Neural cell (in vitro differentiated cells): Measurements from ENCODE around the gene MRGPRD. TPM values are rescaled to one million over a fixed set of nuclear protein-coding genes. Genes with fewer than 3 reads are reported as not detected.

ENCODE experiments used
- H2AFZ ChIP-seq: fragments of 200-600, 300-800 bp; sonication (generic), shearing (Covaris generic); 2 replicates; pipeline ENCODE4 v1.6.0; 2014; ENCODE audit warnings: low read depth, mild to moderate bottlenecking, antibody characterized with exemption, low read length, moderate library complexity
- H3F3A ChIP-seq: fragments of 200-600 bp; shearing (Covaris generic); 2 replicates; pipeline ENCODE4 v1.6.1; 2016; ENCODE audit warnings: mild to moderate bottlenecking, moderate library complexity, mixed read lengths, antibody characterized with exemption, low read length; ENCODE audit not compliant: insufficient read depth, poor library complexity, severe bottlenecking
- H3K27ac ChIP-seq: fragments of 200-600, 300-800 bp; sonication (generic), shearing (Covaris generic); 2 replicates; pipeline ENCODE4 v1.5.1; 2014; ENCODE audit warnings: mild to moderate bottlenecking, low read length, moderate library complexity
- H3K27me3 ChIP-seq: fragments of 300-800, 200-600 bp; sonication (generic), shearing (Covaris generic); 2 replicates; pipeline ENCODE4 v1.6.0; 2014; ENCODE audit warnings: mild to moderate bottlenecking, low read depth, low read length, moderate library complexity; ENCODE audit not compliant: insufficient read depth
- H3K36me3 ChIP-seq: fragments of 300-800, 200-600 bp; sonication (generic), shearing (Covaris generic); 2 replicates; pipeline ENCODE4 v1.5.1; 2014; ENCODE audit warnings: mild to moderate bottlenecking, antibody characterized with exemption, low read length, moderate library complexity; ENCODE audit not compliant: insufficient read depth
- H3K4me2 ChIP-seq: fragments of 300-800, 200-600 bp; sonication (generic), shearing (Covaris generic); 2 replicates; pipeline ENCODE4 v1.6.0; 2014; ENCODE audit warnings: mild to moderate bottlenecking, low read length
- H3K4me3 ChIP-seq: fragments of 300-800, 200-600 bp; sonication (generic), shearing (Covaris generic); 2 replicates; pipeline ENCODE4 v1.5.1; 2014; ENCODE audit warnings: mild to moderate bottlenecking, low read length, moderate library complexity
- H3K79me2 ChIP-seq: fragments of 200-600 bp; shearing (Covaris generic); replicated peaks from 2 replicates; pipeline ENCODE4 v1.6.0; 2014; ENCODE audit warnings: mild to moderate bottlenecking, low read length, moderate library complexity; ENCODE audit not compliant: insufficient read depth
- H3K9ac ChIP-seq: fragments of 300-800, 200-600 bp; sonication (generic), shearing (Covaris generic); 2 replicates; pipeline ENCODE4 v1.6.1; 2016; ENCODE audit warnings: mild to moderate bottlenecking, low read length, mixed read lengths
- H3K9me2 ChIP-seq: fragments of 200-600 bp; shearing (Covaris generic); 2 replicates; pipeline ENCODE4 v1.6.1; 2016; ENCODE audit warnings: mild to moderate bottlenecking, low read length, mixed read lengths; ENCODE audit not compliant: insufficient read depth
- H3K9me3 ChIP-seq: fragments of 200-600, 300-800 bp; sonication (generic), shearing (Covaris generic); 2 replicates; pipeline ENCODE4 v1.6.1; 2016; ENCODE audit warnings: mild to moderate bottlenecking, mixed run types, low read length, moderate library complexity, mixed read lengths
- H4K20me1 ChIP-seq: fragments of 200-600 bp; shearing (Covaris generic); 2 replicates; pipeline ENCODE4 v1.6.1; 2016; ENCODE audit warnings: mild to moderate bottlenecking, mixed run types; ENCODE audit not compliant: insufficient read depth
- CTCF ChIP-seq: fragments of 450-650 bp; IDR thresholded peaks from 2 replicates; pipeline ENCODE4 v1.5.1; 2014; ENCODE audit warnings: antibody characterized with exemption, mild to moderate bottlenecking, moderate library complexity; ENCODE audit not compliant: poor library complexity, severe bottlenecking
- EP300 ChIP-seq: fragments of 450-650 bp; conservative IDR thresholded peaks from 2 replicates; pipeline ENCODE4 v1.6.1; 2014; ENCODE audit warnings: antibody characterized with exemption, mild to moderate bottlenecking, moderate library complexity; ENCODE audit not compliant: poor library complexity, severe bottlenecking
- EZH2 ChIP-seq: fragments of 200-600, 300-800 bp; shearing (Covaris generic), sonication (generic); IDR thresholded peaks from 2 replicates; pipeline ENCODE4 v1.6.1; 2014; ENCODE audit warnings: antibody characterized with exemption, low read length, borderline replicate concordance, mild to moderate bottlenecking; ENCODE audit not compliant: insufficient read depth, poor library complexity, severe bottlenecking
- MXI1 ChIP-seq: fragments of 450-650 bp; conservative IDR thresholded peaks from 2 replicates; pipeline ENCODE4 v1.6.1; 2014; ENCODE audit warnings: antibody characterized with exemption, mild to moderate bottlenecking; ENCODE audit not compliant: poor library complexity, severe bottlenecking
- POLR2AphosphoS5 ChIP-seq: IDR thresholded peaks from 2 replicates; pipeline ENCODE4 v1.6.1; 2012
- RAD21 ChIP-seq: fragments of 450-650 bp; conservative IDR thresholded peaks from 2 replicates; pipeline ENCODE4 v1.6.1; 2014; ENCODE audit warnings: antibody characterized with exemption, mild to moderate bottlenecking, moderate library complexity
- REST ChIP-seq: IDR thresholded peaks from 2 replicates; pipeline ENCODE4 v1.6.1; 2012; ENCODE audit warnings: borderline replicate concordance
- SMC3 ChIP-seq: fragments of 450-650 bp; conservative IDR thresholded peaks from 2 replicates; pipeline ENCODE4 v1.6.1; 2014; ENCODE audit warnings: antibody characterized with exemption, mild to moderate bottlenecking, moderate library complexity; ENCODE audit not compliant: poor library complexity
- TAF1 ChIP-seq: IDR thresholded peaks from 2 replicates; pipeline ENCODE4 v1.6.1; 2012; ENCODE audit warnings: low read depth
- polyA plus RNA-seq: library from polyadenylated mRNA; depleted of rRNA; stranded (reverse); fragments of >200 nt; gene quantifications from 2 replicates; pipeline ENCODE4 v1.2.3, GENCODE V29; 2014

Gene MRGPRD
- polyA plus RNA-seq, 1 donor from 2014 or later, result not detected

GRCh38 chr11:68989936-68990606 lies 9.3 kb upstream of the MRGPRD start:
- H3F3A ChIP-seq, result no peaks in the 10 kb centered on the region
- no peak overlapping the region for H3K27ac ChIP-seq
- H3K4me3 ChIP-seq, result no peak overlapping the region
- no peaks in the 10 kb centered on the region for H4K20me1 ChIP-seq
- H3K9me2 ChIP-seq, result no peaks in the 10 kb centered on the region
- no peaks in the 10 kb centered on the region for H3K27me3 ChIP-seq
- no peaks in the 10 kb centered on the region for H3K36me3 ChIP-seq
- TF ChIP-seq TAF1 (no peak), SMC3 (no peak), POLR2AphosphoS5 (no peak), CTCF (no peak), REST (no peak), RAD21 (no peak), EP300 (no peak), MXI1 (no peak), EZH2 (no peak)
- no peaks in the 10 kb centered on the region for H3K9me3 ChIP-seq
- no peaks in the 10 kb centered on the region for H3K79me2 ChIP-seq
- H3K4me2 ChIP-seq, result no peak overlapping the region
- H3K9ac ChIP-seq, result no peak overlapping the region
- no peak overlapping the region for H2AFZ ChIP-seq

GRCh38 chr11:68988491-68988890 lies 7.7 kb upstream of the MRGPRD start:
- Histone ChIP-seq H3K9me2 (no peaks in the 10 kb centered on the region), H3K27me3 (no peaks in the 10 kb centered on the region), H3K4me2 (no peak overlapping the region), H3K9ac (no peak overlapping the region), H3K27ac (no peak overlapping the region), H3K79me2 (no peaks in the 10 kb centered on the region), H2AFZ (no peak overlapping the region), H4K20me1 (no peaks in the 10 kb centered on the region), H3K4me3 (no peak overlapping the region), H3K9me3 (no peaks in the 10 kb centered on the region), H3K36me3 (no peaks in the 10 kb centered on the region), H3F3A (no peaks in the 10 kb centered on the region)
- TF ChIP-seq SMC3 (no peak), POLR2AphosphoS5 (no peak), RAD21 (no peak), CTCF (no peak), EZH2 (no peak), TAF1 (no peak), EP300 (no peak), REST (no peak), MXI1 (no peak)
